ENCODE data around the gene SEPTIN8. TPM values are rescaled to one million over a fixed set of nuclear protein-coding genes. Genes with fewer than 3 reads are reported as not detected.

Gene SEPTIN8
- total RNA-seq, 1 donor from 2014 or later = 68.6 TPM

- Histone ChIP-seq H3K27me3 (ENCODE audit: control insufficient read depth, insufficient read depth, low read length) (no peaks in the 10 kb centered on the region), H3K36me3 (ENCODE audit: control insufficient read depth, insufficient read depth, low read length) (no peaks in the 10 kb centered on the region), H3K4me3 (ENCODE audit: low read depth, low read length) (no peak overlapping the region)
- no peak for DNase-seq (ENCODE audit: low read depth)
- no peak for TF ChIP-seq CTCF (IDR thresholded peaks at IDR 0.05; ENCODE audit: insufficient read depth, low read length, poor library complexity, severe bottlenecking)
Measured at GRCh38 chr5:132772291-132773070, 4.6 kb downstream of the SEPTIN8 start.

GRCh38 chr5:132771503-132771998, 5.5 kb downstream of the SEPTIN8 start:
- TF ChIP-seq CTCF (IDR thresholded peaks at IDR 0.05; ENCODE audit: insufficient read depth, low read length, poor library complexity, severe bottlenecking) = no peak
- Histone ChIP-seq H3K36me3 (ENCODE audit: control insufficient read depth, insufficient read depth, low read length) (no peaks in the 10 kb centered on the region), H3K27me3 (ENCODE audit: control insufficient read depth, insufficient read depth, low read length) (no peaks in the 10 kb centered on the region), H3K4me3 (ENCODE audit: low read depth, low read length) (no peak overlapping the region)
- no peak for DNase-seq (ENCODE audit: low read depth)

DNA sequence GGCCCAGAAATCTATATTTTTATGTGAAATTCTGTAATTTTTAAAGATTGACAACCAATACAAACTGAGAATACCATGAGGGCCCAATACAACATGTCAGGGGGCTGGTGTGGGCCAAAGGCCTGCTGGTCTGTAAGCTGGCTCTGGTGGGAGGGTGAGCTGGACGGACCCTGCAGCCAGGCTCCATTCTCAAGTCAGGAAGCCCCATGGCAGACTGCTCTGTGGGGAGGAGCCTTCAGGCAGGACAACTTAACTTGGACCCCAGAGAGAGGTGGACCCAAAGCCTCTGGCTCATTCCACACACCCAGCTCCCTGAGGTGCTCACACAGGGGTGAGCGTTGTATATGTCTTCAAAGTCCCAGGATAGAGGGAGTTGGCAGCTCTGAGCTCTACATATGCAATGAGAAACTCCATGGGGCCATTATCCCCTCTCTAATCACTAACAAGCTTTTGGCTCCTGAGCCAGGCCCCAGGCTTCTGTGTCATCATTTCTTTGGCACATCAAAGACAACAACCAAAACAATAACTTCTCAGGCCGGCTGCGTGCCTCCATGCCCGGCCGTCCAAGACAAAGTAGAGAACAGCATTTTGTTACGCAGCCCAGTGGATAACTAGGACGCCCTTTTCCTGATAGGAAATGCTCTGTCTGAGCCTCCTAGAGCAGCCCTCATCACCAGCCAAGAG, 6.4 kb downstream of the SEPTIN8 start:
- no peaks in the 10 kb centered on the region for H3K27me3 ChIP-seq (ENCODE audit: control insufficient read depth, insufficient read depth, low read length)
- no peak for TF ChIP-seq CTCF (IDR thresholded peaks at IDR 0.05; ENCODE audit: insufficient read depth, low read length, poor library complexity, severe bottlenecking)
- H3K36me3 ChIP-seq (ENCODE audit: control insufficient read depth, insufficient read depth, low read length) = no peaks in the 10 kb centered on the region
- no peak overlapping the region for H3K4me3 ChIP-seq (ENCODE audit: low read depth, low read length)
- DNase-seq (ENCODE audit: low read depth) = no peak

- DNase-seq (ENCODE audit: low read depth) = no peak
- Histone ChIP-seq H3K27me3 (ENCODE audit: control insufficient read depth, insufficient read depth, low read length) (no peaks in the 10 kb centered on the region), H3K36me3 (ENCODE audit: control insufficient read depth, insufficient read depth, low read length) (no peaks in the 10 kb centered on the region), H3K4me3 (ENCODE audit: low read depth, low read length) (no peak overlapping the region)
- TF ChIP-seq CTCF (IDR thresholded peaks at IDR 0.05; ENCODE audit: insufficient read depth, low read length, poor library complexity, severe bottlenecking) = no peak
Measured at GRCh38 chr5:132768485-132768868, 8.6 kb downstream of the SEPTIN8 start.

DNA sequence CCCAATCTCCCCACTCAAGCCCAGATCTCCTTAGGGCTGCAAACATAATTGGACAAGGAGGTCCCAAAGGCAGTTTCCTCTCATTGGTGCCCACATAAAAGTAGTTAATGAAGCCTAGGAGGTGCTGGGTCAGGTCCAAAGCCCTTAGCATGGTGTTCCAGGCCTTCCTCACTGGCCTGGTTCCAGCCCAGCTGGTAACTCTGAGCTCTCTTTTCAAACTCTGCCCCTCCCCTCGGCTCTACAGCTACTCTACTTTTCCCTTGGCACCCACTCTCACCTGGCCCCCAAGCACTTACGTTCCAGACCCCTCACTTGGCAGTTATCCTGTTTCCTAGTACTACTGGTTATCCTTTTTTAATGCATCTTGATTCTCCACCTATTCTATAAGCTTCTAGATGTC, 9.9 kb downstream of the SEPTIN8 start:
- no peaks in the 10 kb centered on the region for H3K27me3 ChIP-seq (ENCODE audit: control insufficient read depth, insufficient read depth, low read length)
- no peak for DNase-seq (ENCODE audit: low read depth)
- no peak overlapping the region for H3K4me3 ChIP-seq (ENCODE audit: low read depth, low read length)
- no peak for TF ChIP-seq CTCF (IDR thresholded peaks at IDR 0.05; ENCODE audit: insufficient read depth, low read length, poor library complexity, severe bottlenecking)
- H3K36me3 ChIP-seq (ENCODE audit: control insufficient read depth, insufficient read depth, low read length) = no peaks in the 10 kb centered on the region

Data from kidney epithelial cell (primary cell).